ENCODE data around the gene NDNF.

Gene NDNF

GRCh38 chr4:121072224-121073003, at the start of gene NDNF:
Gene NDNF, minus strand, starts transcription at chr4:121072535. Its CDS starts 26,698 bp downstream, at chr4:121045837.
- DNase-seq, result no peak

GRCh38 chr4:121119715-121120114, 47.4 kb upstream of the NDNF start:
- DNase-seq, result no peak

GRCh38 chr4:121118344-121118743, 46.0 kb upstream of the NDNF start:
- DNase-seq, result no peak

- DNase-seq, result no peak
These were observed 42.4 kb upstream of the NDNF start for GRCh38 chr4:121114756-121115155.

GRCh38 chr4:121112530-121112929, 40.2 kb upstream of the NDNF start:
- DNase-seq, result peak in 1 of 2 experiments; percentile 3

GRCh38 chr4:121108557-121108956, 36.2 kb upstream of the NDNF start:
- DNase-seq, result no peak

GRCh38 chr4:121107507-121107906, 35.2 kb upstream of the NDNF start:
- no peak for DNase-seq

GRCh38 chr4:121100093-121100775, 27.9 kb upstream of the NDNF start:
- DNase-seq, result no peak

GRCh38 chr4:121098266-121098665, 25.9 kb upstream of the NDNF start:
- DNase-seq, result no peak

GRCh38 chr4:121096629-121097028, 24.3 kb upstream of the NDNF start:
- peak in 1 of 2 experiments; percentile 24 for DNase-seq

- no peak for DNase-seq
These were observed 23.9 kb upstream of the NDNF start for GRCh38 chr4:121096191-121096590.

- no peak for DNase-seq
These were observed 22.1 kb upstream of the NDNF start for GRCh38 chr4:121094297-121094966.

GRCh38 chr4:121093261-121093660, 20.9 kb upstream of the NDNF start:
- no peak for DNase-seq

GRCh38 chr4:121091941-121092340, 19.6 kb upstream of the NDNF start:
- no peak for DNase-seq

GRCh38 chr4:121088867-121089266, 16.5 kb upstream of the NDNF start:
- no peak for DNase-seq

GRCh38 chr4:121079376-121079775, 7.0 kb upstream of the NDNF start:
- DNase-seq, result no peak

GRCh38 chr4:121077496-121077895, 5.2 kb upstream of the NDNF start:
- DNase-seq, result no peak

- no peak for DNase-seq
These were observed 4.1 kb upstream of the NDNF start for GRCh38 chr4:121076416-121076815.

GRCh38 chr4:121073672-121074381, 1.5 kb upstream of the NDNF start:
- no peak for DNase-seq

GRCh38 chr4:121073004-121073435, 685 bp upstream of the NDNF start:
- no peak for DNase-seq

- DNase-seq, result no peak
These were observed 603 bp downstream of the NDNF start for GRCh38 chr4:121071640-121072223.
